Adrenal gland (tissue), 12 donors: ENCODE data around the gene UBE2L3. TPM values are rescaled to one million over a fixed set of nuclear protein-coding genes. Genes with fewer than 3 reads are reported as not detected.
"Not testable (repeated sequence)": the region's sequence is repeated elsewhere in the genome, so short reads cannot be mapped to it uniquely, and the experiment has no call there.

Experiments
- DNase-seq, 7 donors: peaks; one replicate each; pipeline ENCODE4 v3.0.0-alpha.2; 2019 to 2020
- H3K27ac ChIP-seq, 5 donors: fragments of 200-600 bp; sonication (generic) in 4 of 5; 1 replicate in 3 of 5; 2 replicates in 2 of 5; pipeline versions ENCODE4 v1.5.1 to v1.8.0; 2016 to 2020; ENCODE audit warnings: mild to moderate bottlenecking in 1 of 5
- H3K27me3 ChIP-seq: fragments of 200-600 bp; 2 replicates; pipeline ENCODE4 v1.8.0; 2021
- H3K36me3 ChIP-seq, 2 donors: fragments of 200-600 bp; replicated peaks in 1 of 2; 1 replicate in 1 of 2; 2 replicates in 1 of 2; pipeline versions ENCODE4 v1.5.1 to v1.8.0; 2018 to 2022
- H3K4me1 ChIP-seq, 2 donors: fragments of 200-600 bp; replicated peaks in 1 of 2; 1 replicate in 1 of 2; 2 replicates in 1 of 2; pipeline versions ENCODE4 v1.5.1 to v1.8.0; 2018 to 2021
- H3K4me3 ChIP-seq, 4 donors: fragments of 200-600 bp; sonication (generic) in 3 of 4; one replicate each; pipeline ENCODE4 v1.5.1; 2016 to 2018
- H3K9me3 ChIP-seq, 3 donors: fragments of 200-600 bp; sonication (generic) in 1 of 3; replicated peaks in 1 of 3; 1 replicate in 2 of 3; 2 replicates in 1 of 3; pipeline versions ENCODE4 v1.5.1 to v1.8.0; 2016 to 2021
- POLR2A ChIP-seq, 2 donors: fragments of 450-650 bp; IDR thresholded peaks; one replicate each; pipeline ENCODE4 v1.6.1; 2017; ENCODE audit warnings: antibody characterized with exemption in 2 of 2, mild to moderate bottlenecking in 2 of 2, moderate library complexity in 1 of 2
- WGBS, 4 donors: extraction: QIAGEN DNeasy Blood & Tissue Kit in 2 of 4; methylation state at CpG; one replicate each; pipeline versions ENCODE4 v1.1.5 to v1.1.7; 2013 to 2017; 5-methylcytosine and 5-hydroxymethylcytosine counted together
- intact Hi-C, 2 donors: fragments of 100-400 bp; cut with DNase I; formaldehyde crosslinking; loops; one replicate each; pipeline versions ENCODE4 v1.14.1 to v1.15.0; 2022 to 2023
- polyA plus RNA-seq, 3 donors: library from polyadenylated mRNA; stranded (reverse); fragments of 200-250 nt in 2 of 3; fragments of 350-450 nt in 1 of 3; fragmentation: Illumina TruSeq in 1 of 3; extraction: RNeasy Lipid Tissue Mini Kit (QIAGEN cat#74804) in 1 of 3; gene quantifications; one replicate each; pipeline ENCODE4 v1.2.3, GENCODE V29; 2013 to 2014
- total RNA-seq, 9 donors: library from RNA; depleted of rRNA in 4 of 9; stranded (reverse); fragments of >200 nt in 4 of 9; fragments of 120-200 nt in 1 of 9; fragmentation: NEBNext Ultra II Directional in 1 of 9; extraction: Animal tissue kit (Norgen Biotek cat#: 25700) in 1 of 9; gene quantifications; one replicate each; pipeline versions ENCODE4 v1.1.0 to v1.2.4, GENCODE V29; 2013 to 2023
- TF ChIP-seq, protein P1 (sequence below), 6 experiments: fragments of 450-650 bp in 4 of 6; fragments of 200-600 bp in 2 of 6; sonication (generic) in 1 of 6; IDR thresholded peaks; 1 replicate in 5 of 6; 2 replicates in 1 of 6; pipeline versions ENCODE4 v1.5.1 to v1.8.0; 2016 to 2021; ENCODE audit warnings: antibody characterized with exemption in 6 of 6, mild to moderate bottlenecking in 2 of 6, moderate library complexity in 1 of 6
- donor health status: healthy with polysubstance abuse.
- donor health status: Bipolar disorder and iron deficiency.
- donor health status: DM: yes; HTN: yes; CAD: no.
- donor health status: DM: no; HTN: no; CAD: no.
- donor health status: DM: no; HTN: no; CAD: no.
- donor health status: DM: yes; HTN: yes; CAD: no.

The UBE2L3 gene
- total and polyA plus RNA-seq, 12 donors: 48.5 to 142 (median 61.8) TPM

DNA sequence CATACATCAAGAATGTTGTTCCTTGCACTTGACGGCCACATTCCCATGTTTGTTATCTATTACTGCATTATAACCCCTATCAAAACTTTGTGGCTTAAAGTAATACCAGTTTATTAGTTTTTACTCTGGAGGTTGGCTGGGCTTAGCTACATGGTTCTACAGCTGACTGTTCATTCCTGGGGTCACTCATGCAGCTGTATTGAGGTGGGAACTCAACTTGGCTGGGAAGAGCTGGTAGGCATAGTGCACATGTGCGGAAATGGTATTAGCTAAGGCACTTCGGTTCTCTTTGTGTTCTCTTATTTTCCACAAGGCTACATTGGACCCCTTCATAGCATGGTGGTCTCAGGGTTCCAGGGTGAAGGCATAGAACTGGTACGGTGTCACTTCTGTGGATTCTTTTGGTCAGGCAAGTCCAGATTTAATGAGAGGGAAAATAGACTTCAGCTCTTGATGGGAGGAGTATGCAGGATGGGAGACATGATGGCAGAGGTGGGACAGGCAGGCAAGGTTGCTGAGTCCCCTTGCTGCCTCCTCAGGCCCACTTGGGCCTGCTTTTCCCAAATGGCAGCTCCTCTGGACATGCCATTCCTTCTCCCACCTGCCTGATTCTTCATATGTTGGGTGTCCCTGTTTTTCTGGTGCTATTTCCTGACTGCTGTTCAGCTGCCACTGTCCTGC, 46.2 kb downstream of the UBE2L3 start:
- Histone ChIP-seq H3K4me1 (no peaks in the 10 kb centered on the region), H3K4me3 (no peak overlapping the region), H3K27me3 (no peaks in the 10 kb centered on the region), H3K27ac (no peak overlapping the region), H3K9me3 (no peaks in the 10 kb centered on the region), H3K36me3 (peaks cover 0 to 29% of the 10 kb centered on the region in 2 donors)
- DNase-seq: no peak
- 85 to 94% (median 89%) methylated on average over 4 of the region's 4 CpGs for WGBS, 4 donors
- intact Hi-C loops: no loop called here
- TF ChIP-seq POLR2A (IDR thresholded peaks at IDR 0.05): no peak
- TF ChIP-seq, protein P1, sequence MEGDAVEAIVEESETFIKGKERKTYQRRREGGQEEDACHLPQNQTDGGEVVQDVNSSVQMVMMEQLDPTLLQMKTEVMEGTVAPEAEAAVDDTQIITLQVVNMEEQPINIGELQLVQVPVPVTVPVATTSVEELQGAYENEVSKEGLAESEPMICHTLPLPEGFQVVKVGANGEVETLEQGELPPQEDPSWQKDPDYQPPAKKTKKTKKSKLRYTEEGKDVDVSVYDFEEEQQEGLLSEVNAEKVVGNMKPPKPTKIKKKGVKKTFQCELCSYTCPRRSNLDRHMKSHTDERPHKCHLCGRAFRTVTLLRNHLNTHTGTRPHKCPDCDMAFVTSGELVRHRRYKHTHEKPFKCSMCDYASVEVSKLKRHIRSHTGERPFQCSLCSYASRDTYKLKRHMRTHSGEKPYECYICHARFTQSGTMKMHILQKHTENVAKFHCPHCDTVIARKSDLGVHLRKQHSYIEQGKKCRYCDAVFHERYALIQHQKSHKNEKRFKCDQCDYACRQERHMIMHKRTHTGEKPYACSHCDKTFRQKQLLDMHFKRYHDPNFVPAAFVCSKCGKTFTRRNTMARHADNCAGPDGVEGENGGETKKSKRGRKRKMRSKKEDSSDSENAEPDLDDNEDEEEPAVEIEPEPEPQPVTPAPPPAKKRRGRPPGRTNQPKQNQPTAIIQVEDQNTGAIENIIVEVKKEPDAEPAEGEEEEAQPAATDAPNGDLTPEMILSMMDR (IDR thresholded peaks at IDR 0.05): no peak

DNA sequence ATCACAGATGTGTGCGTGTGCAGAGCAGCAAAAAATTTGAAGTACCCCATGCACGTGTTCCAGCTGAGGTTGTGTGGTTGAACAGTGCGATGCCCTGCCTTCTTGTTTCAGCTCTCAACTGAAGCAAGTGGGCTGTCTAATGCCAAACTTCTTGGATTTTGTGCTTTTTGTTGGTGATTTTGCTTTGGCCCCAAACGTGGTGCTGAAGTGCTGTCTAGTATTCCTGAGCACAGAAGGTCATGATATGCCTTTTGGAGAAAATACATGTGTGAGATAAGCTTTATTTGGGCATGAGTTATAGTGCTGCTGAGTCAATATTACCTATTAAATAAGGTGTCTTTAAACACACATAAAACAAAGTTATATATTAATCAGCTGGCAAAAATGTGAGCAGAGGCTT, 48.2 kb downstream of the UBE2L3 start:
- Histone ChIP-seq H3K9me3 (no peaks in the 10 kb centered on the region), H3K27me3 (no peaks in the 10 kb centered on the region), H3K4me1 (no peaks in the 10 kb centered on the region), H3K27ac (no peak overlapping the region), H3K4me3 (no peak overlapping the region), H3K36me3 (peaks cover 0 to 25% of the 10 kb centered on the region in 2 donors)
- 76 to 83% (median 78%) methylated on average over 4 of the region's 4 CpGs for WGBS, 4 donors
- no peak for TF ChIP-seq POLR2A (IDR thresholded peaks at IDR 0.05)
- TF ChIP-seq, protein P1 (IDR thresholded peaks at IDR 0.05): no peak
- intact Hi-C loops: no loop called here
- DNase-seq: no peak

DNA sequence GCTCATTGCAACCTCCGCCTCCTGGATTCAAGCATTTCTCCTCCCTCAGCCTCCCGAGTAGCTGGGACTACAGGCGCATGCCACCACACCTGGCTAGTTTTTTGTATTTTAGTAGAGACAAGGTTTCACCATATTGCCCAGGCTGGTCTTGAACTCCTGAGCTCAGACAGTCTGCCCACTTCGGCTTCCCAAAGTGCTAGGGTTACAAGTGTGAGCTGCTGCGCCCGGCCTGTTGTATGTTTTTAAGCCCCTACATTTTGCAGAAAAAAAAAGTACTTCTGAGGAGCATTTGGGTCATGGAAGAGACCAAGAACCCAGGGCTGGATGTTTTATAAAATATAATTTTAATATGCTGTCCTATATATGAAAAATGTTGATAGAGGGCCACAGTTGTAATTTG, 49.8 kb downstream of the UBE2L3 start:
- DNase-seq: not testable (repeated sequence)
- WGBS, 4 donors: 96 to 98% (median 98%) methylated on average over 6 of the region's 6 CpGs

DNA sequence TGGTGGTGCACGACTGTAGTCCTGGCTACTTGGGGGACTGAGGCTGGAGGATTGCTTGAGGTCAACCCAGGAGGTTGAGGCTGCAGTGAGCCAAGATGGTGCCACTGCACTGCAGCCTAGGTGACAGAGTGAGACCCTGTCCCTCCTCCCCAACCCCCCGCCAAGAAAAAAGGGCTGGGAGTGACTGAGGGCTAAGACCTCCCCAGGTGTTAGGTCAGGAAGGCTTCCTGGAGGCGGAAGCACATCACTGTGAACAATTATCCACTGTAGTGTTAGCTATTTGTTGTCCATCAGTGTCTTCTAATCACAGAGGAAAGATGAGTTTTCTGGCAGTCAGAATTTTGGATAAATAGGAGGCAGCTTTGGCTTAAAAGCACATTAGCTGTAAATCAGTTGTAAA, 53.5 kb downstream of the UBE2L3 start:
- TF ChIP-seq, protein P1 (IDR thresholded peaks at IDR 0.05): no peak
- TF ChIP-seq POLR2A (IDR thresholded peaks at IDR 0.05): no peak
- Histone ChIP-seq H3K4me3 (no peak overlapping the region), H3K27ac (no peak overlapping the region), H3K27me3 (no peaks in the 10 kb centered on the region), H3K4me1 (peaks cover 0 to 6% of the 10 kb centered on the region in 2 donors), H3K9me3 (no peaks in the 10 kb centered on the region), H3K36me3 (peaks cover 0 to 5% of the 10 kb centered on the region in 2 donors)
- no peak for DNase-seq
- 90 to 97% (median 93%) methylated on average over 3 of the region's 3 CpGs for WGBS, 4 donors
- intact Hi-C loops: no loop called here

More for the DNA sequence above, 49.8 kb downstream of the UBE2L3 start:
- H3K9me3 ChIP-seq, H3K4me1 ChIP-seq, H3K27ac ChIP-seq, H3K4me3 ChIP-seq, H3K27me3 ChIP-seq, intact Hi-C loops: not testable (repeated sequence)
- peaks cover 0 to 10% of the 10 kb centered on the region in 2 donors for H3K36me3 ChIP-seq
